H9 (cell line): ENCODE results near the gene ATP2C1. TPM values are rescaled to one million over a fixed set of nuclear protein-coding genes. Genes with fewer than 3 reads are reported as not detected.

Source experiments
- DNase-seq: peaks from one replicate; pipeline ENCODE4 v3.0.0-alpha.2; 2017
- H2AFZ ChIP-seq: one replicate; pipeline ENCODE4 v1.6.1; 2013; ENCODE audit warnings: mild to moderate bottlenecking, low read length, control low read depth, moderate library complexity
- H2AK5ac ChIP-seq: 2 replicates; pipeline ENCODE4 v1.6.1; 2013; ENCODE audit warnings: low read length, control low read depth, mixed read lengths; ENCODE audit not compliant: insufficient read length
- H2BK120ac ChIP-seq: one replicate; pipeline ENCODE4 v1.6.1; 2013; ENCODE audit warnings: low read depth, mild to moderate bottlenecking, low read length, control low read depth, inconsistent platforms; ENCODE audit not compliant: poor library complexity, severe bottlenecking
- H2BK12ac ChIP-seq: 2 replicates; pipeline ENCODE4 v1.6.1; 2013; ENCODE audit warnings: low read length, control low read depth, mixed read lengths, low read depth; ENCODE audit not compliant: insufficient read length
- H2BK15ac ChIP-seq: 2 replicates; pipeline ENCODE4 v1.6.1; 2013; ENCODE audit warnings: low read depth, low read length, control low read depth
- H2BK20ac ChIP-seq: one replicate; pipeline ENCODE4 v1.6.1; 2013; ENCODE audit warnings: low read depth, mild to moderate bottlenecking, low read length, control low read depth, inconsistent platforms; ENCODE audit not compliant: poor library complexity, severe bottlenecking
- H2BK5ac ChIP-seq: 2 replicates; pipeline ENCODE4 v1.6.1; 2013; ENCODE audit warnings: low read length, control low read depth, mixed read lengths; ENCODE audit not compliant: insufficient read length
- H3K14ac ChIP-seq: 2 replicates; pipeline ENCODE4 v1.6.1; 2013; ENCODE audit warnings: low read length, control low read depth; ENCODE audit not compliant: insufficient read depth
- H3K18ac ChIP-seq: 2 replicates; pipeline ENCODE4 v1.6.1; 2013; ENCODE audit warnings: low read depth, mild to moderate bottlenecking, mixed read lengths, low read length, control low read depth; ENCODE audit not compliant: insufficient read length
- H3K23ac ChIP-seq: 2 replicates; pipeline ENCODE4 v1.6.1; 2013; ENCODE audit warnings: low read length, control low read depth, mixed read lengths, low read depth; ENCODE audit not compliant: insufficient read length
- H3K23me2 ChIP-seq: 2 replicates; pipeline ENCODE4 v1.6.1; 2013; ENCODE audit warnings: low read depth, mild to moderate bottlenecking, mixed read lengths, low read length, control low read depth; ENCODE audit not compliant: insufficient read length, poor library complexity, severe bottlenecking
- H3K27ac ChIP-seq: 2 replicates; pipeline ENCODE4 v1.5.1; 2013; ENCODE audit warnings: low read length, control low read depth, mixed read lengths, low read depth; ENCODE audit not compliant: insufficient read length
- H3K27me3 ChIP-seq: 2 replicates; pipeline ENCODE4 v1.6.1; 2013; ENCODE audit warnings: low read length, control low read depth, inconsistent platforms; ENCODE audit not compliant: insufficient read depth
- H3K4ac ChIP-seq: 2 replicates; pipeline ENCODE4 v1.6.1; 2013; ENCODE audit warnings: low read depth, mild to moderate bottlenecking, control low read depth, inconsistent platforms, low read length, moderate library complexity
- H3K4me1 ChIP-seq: 2 replicates; pipeline ENCODE4 v1.6.1; 2013; ENCODE audit warnings: low read length, control low read depth, inconsistent platforms; ENCODE audit not compliant: insufficient read depth
- H3K4me2 ChIP-seq: 2 replicates; pipeline ENCODE4 v1.6.1; 2013; ENCODE audit warnings: low read length, control low read depth, mixed read lengths; ENCODE audit not compliant: insufficient read length, insufficient read depth
- H3K56ac ChIP-seq: 2 replicates; pipeline ENCODE4 v1.6.1; 2013; ENCODE audit warnings: low read depth, mild to moderate bottlenecking, mixed read lengths, low read length, control low read depth; ENCODE audit not compliant: insufficient read length
- H3K79me1 ChIP-seq: 2 replicates; pipeline ENCODE4 v1.6.1; 2013; ENCODE audit warnings: low read depth, mild to moderate bottlenecking, moderate library complexity, low read length, control low read depth, inconsistent platforms; ENCODE audit not compliant: insufficient read depth, poor library complexity, severe bottlenecking
- H3K79me2 ChIP-seq: 2 replicates; pipeline ENCODE4 v1.6.1; 2013; ENCODE audit warnings: low read length, control low read depth, inconsistent platforms; ENCODE audit not compliant: insufficient read depth
- H3K9ac ChIP-seq: 2 replicates; pipeline ENCODE4 v1.6.1; 2013; ENCODE audit warnings: low read length, control low read depth, mixed read lengths; ENCODE audit not compliant: insufficient read length; ENCODE audit errors: extremely low read depth
- H3K9me3 ChIP-seq: one replicate; pipeline ENCODE4 v1.6.1; 2013; ENCODE audit warnings: low read depth, low read length, inconsistent platforms; ENCODE audit not compliant: control insufficient read depth
- H3T11ph ChIP-seq: one replicate; pipeline ENCODE4 v1.6.1; 2013; ENCODE audit warnings: mild to moderate bottlenecking, low read length, control low read depth, inconsistent platforms
- H4K20me1 ChIP-seq: one replicate; pipeline ENCODE4 v1.6.1; 2013; ENCODE audit not compliant: control insufficient read depth, insufficient read length, insufficient read depth
- H4K5ac ChIP-seq: 2 replicates; pipeline ENCODE4 v1.6.1; 2013; ENCODE audit warnings: low read depth, mild to moderate bottlenecking, mixed read lengths, low read length, control low read depth; ENCODE audit not compliant: insufficient read length
- H4K8ac ChIP-seq: replicated peaks from 2 replicates; pipeline ENCODE4 v1.6.1; 2013; ENCODE audit warnings: low read length, control low read depth, mixed read lengths, low read depth; ENCODE audit not compliant: insufficient read length
- H4K91ac ChIP-seq: 2 replicates; pipeline ENCODE4 v1.6.1; 2013; ENCODE audit warnings: low read depth, mild to moderate bottlenecking, moderate library complexity, mixed read lengths, low read length, control low read depth; ENCODE audit not compliant: insufficient read length
- H3K27ac Mint-ChIP-seq, 3 experiments: 2 replicates in 2 of 3; 3 replicates in 1 of 3; pipeline ENCODE4 v1.8.0; 2020 to 2021; ENCODE audit warnings: mixed read lengths in 3 of 3, mild to moderate bottlenecking in 1 of 3, moderate library complexity in 1 of 3
- H3K27me3 Mint-ChIP-seq: 2 replicates; pipeline ENCODE4 v1.8.0; 2021; ENCODE audit warnings: low read depth, mild to moderate bottlenecking, moderate library complexity, mixed read lengths
- H3K36me3 Mint-ChIP-seq, 3 experiments: 2 replicates in 2 of 3; 3 replicates in 1 of 3; pipeline ENCODE4 v1.8.0; 2020 to 2021; ENCODE audit warnings: low read depth in 3 of 3, mixed read lengths in 3 of 3; ENCODE audit not compliant: insufficient read depth in 1 of 3
- H3K4me1 Mint-ChIP-seq, 2 experiments: 2 replicates each; pipeline ENCODE4 v1.8.0; 2020; ENCODE audit warnings: mixed read lengths in 2 of 2
- H3K4me3 Mint-ChIP-seq, 2 experiments: 2 replicates in 1 of 2; 3 replicates in 1 of 2; pipeline ENCODE4 v1.8.0; 2020 to 2021; ENCODE audit warnings: mild to moderate bottlenecking in 2 of 2, mixed read lengths in 2 of 2, moderate library complexity in 1 of 2
- H3K9me3 Mint-ChIP-seq, 2 experiments: 2 replicates in 1 of 2; 3 replicates in 1 of 2; pipeline ENCODE4 v1.8.0; 2020; ENCODE audit warnings: mild to moderate bottlenecking in 2 of 2, mixed read lengths in 2 of 2, moderate library complexity in 1 of 2
- WGBS: extraction: QIAGEN DNeasy Blood & Tissue Kit; methylation state at CpG from one replicate; pipeline ENCODE4 v1.1.7; 2013; ENCODE audit warnings: missing lambda C conversion rate, low lambda C conversion rate, mixed read lengths; ENCODE audit not compliant: insufficient read length; ENCODE audit errors: extremely low coverage; 5-methylcytosine and 5-hydroxymethylcytosine counted together
- total RNA-seq: library from RNA; stranded (reverse); gene quantifications from 2 replicates; pipeline ENCODE4 v1.2.1, GENCODE V29; 2021
- TF ChIP-seq, protein P1 (sequence below): fragments of 200-600 bp; sonication (generic); conservative IDR thresholded peaks from 3 replicates; pipeline ENCODE4 v1.8.0; 2021; ENCODE audit warnings: antibody characterized with exemption, mild to moderate bottlenecking

The ATP2C1 gene
- total RNA-seq, 1 experiment from 2014 or later, result 65.5 TPM

DNA sequence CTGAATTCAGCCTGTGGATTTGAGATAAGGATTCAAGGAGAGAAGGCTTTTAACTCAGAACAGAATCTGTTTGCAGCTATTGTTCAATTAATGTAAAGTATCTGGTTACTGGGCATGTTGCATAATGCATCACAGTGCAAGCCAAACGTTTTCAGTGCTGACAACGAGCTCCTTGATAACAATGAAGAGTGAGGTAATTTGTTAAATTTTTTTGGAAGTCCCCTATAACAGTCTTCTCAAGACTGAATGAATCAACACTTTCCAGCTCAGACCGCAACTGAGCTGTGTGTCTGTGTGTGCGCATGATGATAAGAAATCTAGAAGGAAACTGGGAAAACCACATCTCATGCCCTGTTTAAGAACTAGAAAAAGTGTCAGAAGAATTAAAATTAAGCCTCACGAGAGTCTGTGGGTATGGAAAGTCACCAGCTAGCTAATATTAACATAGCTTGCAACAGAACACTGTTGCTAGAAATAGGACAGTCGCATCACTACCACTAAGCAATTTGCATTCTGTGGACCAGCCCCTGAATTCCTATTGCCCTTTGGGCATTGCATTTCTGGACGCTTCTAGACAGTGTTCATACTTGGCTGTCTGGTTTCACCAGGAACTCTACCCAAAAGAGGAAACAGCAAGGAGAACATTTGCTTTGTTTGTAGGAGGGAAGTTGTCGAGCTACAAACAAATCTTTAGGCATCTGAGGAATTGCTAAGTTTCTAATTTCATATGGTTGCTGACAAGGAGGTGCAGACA is 43.7 kb upstream of the ATP2C1 start:
- no peak overlapping the region for H3K9ac ChIP-seq

More for the DNA sequence above, 43.7 kb upstream of the ATP2C1 start:
- Histone ChIP-seq H3K9me3 (no peaks in the 10 kb centered on the region), H3K27me3 (no peaks in the 10 kb centered on the region), H4K91ac (no peak overlapping the region), H3K4ac (no peak overlapping the region), H3T11ph (no peak overlapping the region), H3K56ac (no peak overlapping the region), H2BK20ac (no peak overlapping the region), H3K14ac (no peak overlapping the region), H3K4me2 (no peak overlapping the region), H2BK120ac (no peak overlapping the region), H3K23me2 (no peaks in the 10 kb centered on the region), H2AFZ (no peak overlapping the region), H3K79me2 (no peaks in the 10 kb centered on the region), H4K20me1 (no peaks in the 10 kb centered on the region), H2AK5ac (no peak overlapping the region), H2BK15ac (no peak overlapping the region), H3K23ac (no peak overlapping the region), H4K5ac (no peak overlapping the region), H3K79me1 (no peaks in the 10 kb centered on the region), H2BK5ac (no peak overlapping the region), H3K27ac (no peak overlapping the region), H4K8ac (no peak overlapping the region), H3K4me1 (peaks cover 8% of the 10 kb centered on the region; the same call in 1 of the 2 replicates), H2BK12ac (no peak overlapping the region), H3K18ac (no peak overlapping the region)
- no peaks in the 10 kb centered on the region for H3K36me3 Mint-ChIP-seq
- DNase-seq, result no peak
- no peaks in the 10 kb centered on the region for H3K9me3 Mint-ChIP-seq
- H3K4me1 Mint-ChIP-seq, result peaks cover 21 to 28% of the 10 kb centered on the region in 2 experiments
- WGBS, result no CpG with 5 or more reads among the region's 8 CpGs
- no peaks in the 10 kb centered on the region for H3K27me3 Mint-ChIP-seq
- 0 out of 7 replicates have a peak overlapping the region, but pooled peaks of 1 of the 3 experiments have one; percentile 15 for H3K27ac Mint-ChIP-seq
- TF ChIP-seq, protein P1, sequence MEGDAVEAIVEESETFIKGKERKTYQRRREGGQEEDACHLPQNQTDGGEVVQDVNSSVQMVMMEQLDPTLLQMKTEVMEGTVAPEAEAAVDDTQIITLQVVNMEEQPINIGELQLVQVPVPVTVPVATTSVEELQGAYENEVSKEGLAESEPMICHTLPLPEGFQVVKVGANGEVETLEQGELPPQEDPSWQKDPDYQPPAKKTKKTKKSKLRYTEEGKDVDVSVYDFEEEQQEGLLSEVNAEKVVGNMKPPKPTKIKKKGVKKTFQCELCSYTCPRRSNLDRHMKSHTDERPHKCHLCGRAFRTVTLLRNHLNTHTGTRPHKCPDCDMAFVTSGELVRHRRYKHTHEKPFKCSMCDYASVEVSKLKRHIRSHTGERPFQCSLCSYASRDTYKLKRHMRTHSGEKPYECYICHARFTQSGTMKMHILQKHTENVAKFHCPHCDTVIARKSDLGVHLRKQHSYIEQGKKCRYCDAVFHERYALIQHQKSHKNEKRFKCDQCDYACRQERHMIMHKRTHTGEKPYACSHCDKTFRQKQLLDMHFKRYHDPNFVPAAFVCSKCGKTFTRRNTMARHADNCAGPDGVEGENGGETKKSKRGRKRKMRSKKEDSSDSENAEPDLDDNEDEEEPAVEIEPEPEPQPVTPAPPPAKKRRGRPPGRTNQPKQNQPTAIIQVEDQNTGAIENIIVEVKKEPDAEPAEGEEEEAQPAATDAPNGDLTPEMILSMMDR, result no peak
- H3K4me3 Mint-ChIP-seq, result no peak overlapping the region
